Duodenal mucosa (tissue), 2 donors: Measurements from ENCODE around the gene FDXR.

Experiments used
- H3K27ac ChIP-seq: one replicate; pipeline ENCODE4 v1.7.0; 2013; ENCODE audit warnings: low read depth, low read length
- H3K27me3 ChIP-seq, 2 donors: one replicate each; pipeline ENCODE4 v1.7.0; 2013; ENCODE audit warnings: low read length in 2 of 2, control low read depth in 1 of 2; ENCODE audit not compliant: insufficient read depth in 2 of 2, control insufficient read depth in 1 of 2
- H3K36me3 ChIP-seq, 2 donors: one replicate each; pipeline ENCODE4 v1.7.0; 2013; ENCODE audit warnings: low read length in 2 of 2, control low read depth in 1 of 2; ENCODE audit not compliant: insufficient read depth in 2 of 2, control insufficient read depth in 1 of 2
- H3K4me1 ChIP-seq, 2 donors: one replicate each; pipeline ENCODE4 v1.7.0; 2013; ENCODE audit warnings: low read length in 2 of 2, control low read depth in 1 of 2; ENCODE audit not compliant: insufficient read depth in 2 of 2, control insufficient read depth in 1 of 2
- H3K4me3 ChIP-seq, 2 donors: one replicate each; pipeline ENCODE4 v1.7.0; 2013; ENCODE audit warnings: low read length in 2 of 2, low read depth in 1 of 2
- H3K9ac ChIP-seq, 2 donors: one replicate each; pipeline ENCODE4 v1.7.0; 2013; ENCODE audit warnings: low read length in 2 of 2, low read depth in 1 of 2
- H3K9me3 ChIP-seq, 2 donors: one replicate each; pipeline ENCODE4 v1.7.0; 2013; ENCODE audit warnings: low read length in 2 of 2, control low read depth in 1 of 2; ENCODE audit not compliant: control insufficient read depth in 1 of 2

The FDXR gene

DNA sequence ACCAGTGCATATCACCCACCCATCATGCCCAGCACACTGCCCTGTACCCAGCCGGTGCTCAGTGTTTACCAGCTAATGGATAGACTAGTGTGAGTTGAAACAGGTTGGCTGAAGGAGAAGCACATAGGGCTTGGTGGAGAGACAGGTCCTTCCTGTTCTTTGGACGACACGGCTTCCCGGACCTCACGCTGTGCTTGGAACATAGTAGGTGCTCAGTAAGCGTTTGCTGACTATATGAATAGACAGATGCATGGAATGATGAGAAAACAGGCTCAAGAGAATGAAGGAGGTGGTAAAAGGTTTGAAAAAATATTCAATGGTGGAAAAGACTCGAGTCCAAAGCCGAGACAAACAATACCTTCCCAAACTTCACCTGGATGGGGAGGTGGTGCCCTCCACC, 27.4 kb upstream of the FDXR start:
- no peaks in the 10 kb centered on the region for H3K36me3 ChIP-seq
- H3K27ac ChIP-seq: no peak overlapping the region
- no peaks in the 10 kb centered on the region for H3K9me3 ChIP-seq
- H3K27me3 ChIP-seq: peaks cover 22 to 31% of the 10 kb centered on the region in 2 donors
- H3K9ac ChIP-seq: no peak overlapping the region
- no peaks in the 10 kb centered on the region for H3K4me1 ChIP-seq
- no peak overlapping the region for H3K4me3 ChIP-seq

DNA sequence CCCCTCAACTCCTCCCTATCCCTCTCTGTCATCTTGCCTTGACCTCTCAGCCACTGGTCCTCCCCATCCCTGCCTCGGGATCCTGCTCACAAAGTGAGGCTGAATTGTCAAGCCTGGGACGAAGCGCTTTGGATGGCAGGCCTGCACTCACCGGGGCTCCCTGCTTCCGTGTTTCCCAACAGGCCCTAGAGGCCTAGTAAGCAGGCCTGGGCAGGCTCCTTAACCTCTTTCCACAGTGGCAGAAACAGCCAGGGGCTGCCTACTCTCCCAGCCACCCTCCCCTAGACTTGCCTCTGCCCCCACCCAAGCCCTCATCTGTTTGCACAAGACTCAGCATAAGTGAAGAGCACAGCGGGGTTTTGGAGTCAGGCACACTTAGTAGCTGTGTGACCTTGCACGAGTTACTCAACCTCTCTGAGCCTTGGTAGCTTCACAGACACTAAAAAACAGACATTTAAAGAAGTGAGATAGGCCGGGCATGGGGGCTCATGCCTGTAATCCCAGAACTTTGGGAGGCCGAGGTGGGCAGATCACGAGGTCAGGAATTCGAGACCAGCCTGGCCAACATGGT, 25.7 kb upstream of the FDXR start:
- peaks cover 23 to 25% of the 10 kb centered on the region in 2 donors for H3K27me3 ChIP-seq
- no peaks in the 10 kb centered on the region for H3K4me1 ChIP-seq
- no peaks in the 10 kb centered on the region for H3K9me3 ChIP-seq
- H3K4me3 ChIP-seq: no peak overlapping the region
- no peaks in the 10 kb centered on the region for H3K36me3 ChIP-seq
- no peak overlapping the region for H3K27ac ChIP-seq
- no peak overlapping the region for H3K9ac ChIP-seq

DNA sequence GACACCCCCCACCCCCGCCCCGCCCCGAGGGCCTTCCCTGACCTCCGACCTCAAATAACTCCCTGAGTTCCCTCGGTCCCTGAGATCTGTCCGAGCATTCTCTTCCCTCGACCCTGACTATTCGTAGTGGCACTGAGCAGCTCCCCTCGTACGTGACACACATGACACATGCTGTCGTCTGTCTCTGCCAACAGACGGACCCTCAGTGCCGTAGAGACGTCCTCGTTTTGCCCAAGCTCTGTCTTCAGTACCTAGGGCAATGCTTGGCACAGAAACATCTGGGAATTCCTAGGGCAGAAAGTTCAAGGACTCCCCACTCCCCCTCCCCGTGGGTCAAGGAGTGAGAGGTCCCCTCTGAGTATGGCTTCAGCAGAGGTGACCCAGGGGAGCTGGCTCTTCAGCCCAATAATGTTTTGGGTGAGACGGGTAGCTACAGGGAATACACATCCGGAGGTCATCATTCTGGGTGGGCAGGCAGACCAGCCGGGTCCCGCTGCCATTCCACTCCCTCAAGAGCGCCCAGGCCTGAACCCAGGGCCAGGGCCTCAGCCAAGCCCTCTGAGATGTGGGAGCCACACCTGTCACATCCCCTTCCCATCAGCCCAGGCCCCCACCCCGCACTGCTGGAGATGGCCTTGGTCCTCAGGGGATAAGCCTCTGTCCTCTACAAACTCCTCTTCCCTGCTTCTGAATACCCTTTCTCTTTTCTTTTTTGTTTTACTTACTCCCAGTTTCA, 21.3 kb upstream of the FDXR start:
- peaks cover 29 to 36% of the 10 kb centered on the region in 2 donors for H3K27me3 ChIP-seq
- H3K4me3 ChIP-seq: no peak overlapping the region
- H3K9ac ChIP-seq: no peak overlapping the region
- H3K4me1 ChIP-seq: no peaks in the 10 kb centered on the region
- no peaks in the 10 kb centered on the region for H3K9me3 ChIP-seq
- no peaks in the 10 kb centered on the region for H3K36me3 ChIP-seq
- no peak overlapping the region for H3K27ac ChIP-seq

DNA sequence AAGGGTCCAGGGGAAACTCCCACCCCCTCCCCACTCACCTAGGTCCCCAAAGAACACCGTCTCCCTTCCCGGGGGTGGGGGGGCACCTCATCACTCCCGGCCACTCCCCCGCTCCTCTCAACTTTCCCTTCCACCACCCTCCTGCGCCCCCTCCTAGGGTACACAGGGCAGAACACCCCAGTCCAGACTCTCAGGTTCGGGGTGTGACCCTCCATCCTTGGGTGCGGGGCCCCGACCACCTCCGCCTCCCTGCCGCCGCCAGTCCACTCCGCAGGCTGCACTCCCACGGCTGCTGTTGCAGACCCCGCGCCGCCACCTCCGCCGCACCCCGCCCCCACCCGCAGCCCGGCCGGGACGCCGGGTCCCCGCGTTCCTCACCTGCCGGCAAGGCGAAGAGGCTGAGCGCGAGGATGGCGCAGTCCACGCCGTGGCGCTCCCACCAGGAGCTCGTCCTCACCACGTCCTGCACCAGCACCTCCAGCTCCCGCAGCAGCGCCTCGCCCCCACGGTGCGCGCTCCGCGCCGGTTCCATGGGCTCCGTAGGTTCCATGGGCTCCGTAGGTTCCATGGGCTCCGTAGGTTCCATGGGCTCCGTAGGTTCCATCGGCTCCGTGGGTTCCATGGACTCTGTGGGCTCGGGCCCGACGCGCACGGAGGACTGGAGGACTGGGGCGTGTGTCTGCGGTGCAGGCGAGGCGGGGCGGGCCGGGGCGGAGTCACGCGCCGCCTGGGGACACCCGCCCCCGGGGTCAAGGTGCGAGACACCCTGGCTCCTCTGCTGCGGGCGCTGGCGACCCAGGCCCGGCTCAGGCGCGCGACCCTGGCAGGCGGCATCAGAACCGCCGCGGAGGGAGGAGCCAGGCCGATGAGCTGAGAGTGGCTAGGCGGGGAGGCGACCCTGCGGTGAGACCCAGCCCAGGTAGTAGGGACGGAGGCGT, 20.4 kb upstream of the FDXR start, which contains the start of gene FADS6:
Gene FADS6, minus strand, starts transcription at position 660 of the 938 bp plus-strand sequence. Its CDS starts 38 bp downstream, at position 622.
- H3K4me3 ChIP-seq: peak within 1 kb of the TSS; percentile 47 to 63
- no peak within 1 kb of the TSS for H3K27ac ChIP-seq
- H3K9ac ChIP-seq: no peak within 1 kb of the TSS
- no peaks in the 10 kb centered on the region for H3K9me3 ChIP-seq
- H3K36me3 ChIP-seq: no peaks in the 10 kb centered on the region
- no peaks in the 10 kb centered on the region for H3K4me1 ChIP-seq
- peaks cover 29 to 42% of the 10 kb centered on the region in 2 donors for H3K27me3 ChIP-seq

DNA sequence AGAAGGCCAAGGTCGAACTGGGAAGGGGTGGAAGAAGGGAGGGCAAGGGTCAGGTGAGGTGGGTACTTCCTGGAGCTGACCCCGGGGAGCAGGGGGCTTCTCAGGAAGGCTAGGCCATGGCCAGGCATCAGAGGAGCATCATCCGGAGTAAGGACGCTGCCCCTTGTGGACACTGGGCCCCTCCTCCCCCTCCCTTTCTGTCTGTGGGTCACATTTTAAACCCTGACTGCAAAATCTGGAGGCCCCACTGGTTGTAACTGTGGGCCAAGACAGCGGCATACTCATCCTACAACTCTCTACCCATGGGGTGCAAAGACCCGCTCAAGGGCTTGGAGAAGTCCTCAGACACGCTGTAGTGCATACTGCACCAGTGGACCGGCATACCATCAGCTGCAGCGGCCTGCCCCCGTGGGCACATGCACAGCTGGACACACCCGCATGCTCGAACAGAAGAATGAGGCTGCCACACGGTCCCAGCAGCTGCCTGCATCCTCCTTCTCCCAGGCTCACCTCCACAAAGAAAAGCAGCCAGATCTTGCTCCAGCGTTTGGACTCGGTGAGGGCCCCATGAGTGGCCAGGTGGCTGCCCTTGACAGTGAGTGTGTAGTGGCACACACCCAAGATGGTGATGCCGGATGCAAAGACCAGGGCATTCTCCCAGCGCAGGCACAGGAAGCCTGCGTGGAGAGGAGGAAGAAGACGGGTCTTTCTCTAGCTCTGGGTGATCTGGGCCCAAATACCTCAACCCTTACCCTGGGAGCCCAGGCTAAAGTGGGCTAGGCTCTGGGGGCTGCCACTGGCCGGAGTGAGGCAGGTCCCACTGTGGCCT, 19.4 kb upstream of the FDXR start:
- H3K9me3 ChIP-seq: no peaks in the 10 kb centered on the region
- H3K27ac ChIP-seq: no peak overlapping the region
- peak overlapping the region in 1 of 2 donors; percentile 45 for H3K4me3 ChIP-seq
- no peak overlapping the region for H3K9ac ChIP-seq
- H3K36me3 ChIP-seq: no peaks in the 10 kb centered on the region
- peaks cover 29 to 43% of the 10 kb centered on the region in 2 donors for H3K27me3 ChIP-seq
- no peaks in the 10 kb centered on the region for H3K4me1 ChIP-seq

DNA sequence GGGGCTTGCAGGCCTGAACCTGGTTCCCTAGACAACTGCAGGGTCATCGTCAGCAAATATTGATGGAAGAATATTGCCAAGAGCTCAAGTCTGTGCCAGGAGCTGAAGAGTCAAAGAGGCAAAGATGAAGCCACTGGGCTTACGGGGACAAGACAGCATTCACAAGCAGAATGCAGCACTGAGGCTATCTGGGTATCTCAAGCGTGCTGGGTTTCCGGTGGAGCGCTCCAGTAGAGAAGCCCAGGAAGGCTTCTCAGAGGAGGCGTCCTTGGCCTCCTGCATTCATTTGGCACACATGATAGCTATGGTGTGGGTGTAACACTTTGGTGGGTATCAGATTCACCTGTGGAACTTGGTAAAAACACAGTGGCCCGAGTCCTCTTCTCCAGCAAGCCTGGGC, 17.8 kb upstream of the FDXR start:
- Histone ChIP-seq H3K36me3 (no peaks in the 10 kb centered on the region), H3K9me3 (no peaks in the 10 kb centered on the region), H3K4me1 (no peaks in the 10 kb centered on the region), H3K27me3 (peaks cover 18 to 32% of the 10 kb centered on the region in 2 donors), H3K27ac (no peak overlapping the region), H3K9ac (no peak overlapping the region), H3K4me3 (no peak overlapping the region)

DNA sequence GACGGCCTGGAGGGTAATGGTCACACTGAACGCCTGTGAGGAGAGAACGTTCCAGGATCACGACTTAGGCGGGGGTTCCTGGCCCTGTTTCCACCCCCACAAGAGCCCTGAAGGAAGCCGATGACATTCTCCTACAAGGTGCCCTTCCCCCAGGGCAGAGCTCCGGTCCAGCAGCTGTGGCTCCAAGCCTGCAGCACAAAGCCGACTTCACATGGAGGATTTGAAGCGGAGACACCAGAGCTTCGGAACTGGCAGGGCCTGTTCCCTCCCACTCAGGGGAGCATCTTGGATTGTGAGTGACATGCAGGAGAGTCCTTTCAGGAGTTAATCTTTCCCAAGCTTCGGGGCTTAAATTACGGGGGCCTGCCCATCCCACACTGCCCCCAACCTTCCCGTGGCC, 15.7 kb upstream of the FDXR start:
- H3K27me3 ChIP-seq: peaks cover 11 to 23% of the 10 kb centered on the region in 2 donors
- H3K4me3 ChIP-seq: no peak overlapping the region
- no peaks in the 10 kb centered on the region for H3K9me3 ChIP-seq
- no peaks in the 10 kb centered on the region for H3K4me1 ChIP-seq
- H3K36me3 ChIP-seq: no peaks in the 10 kb centered on the region
- H3K9ac ChIP-seq: no peak overlapping the region
- no peak overlapping the region for H3K27ac ChIP-seq

DNA sequence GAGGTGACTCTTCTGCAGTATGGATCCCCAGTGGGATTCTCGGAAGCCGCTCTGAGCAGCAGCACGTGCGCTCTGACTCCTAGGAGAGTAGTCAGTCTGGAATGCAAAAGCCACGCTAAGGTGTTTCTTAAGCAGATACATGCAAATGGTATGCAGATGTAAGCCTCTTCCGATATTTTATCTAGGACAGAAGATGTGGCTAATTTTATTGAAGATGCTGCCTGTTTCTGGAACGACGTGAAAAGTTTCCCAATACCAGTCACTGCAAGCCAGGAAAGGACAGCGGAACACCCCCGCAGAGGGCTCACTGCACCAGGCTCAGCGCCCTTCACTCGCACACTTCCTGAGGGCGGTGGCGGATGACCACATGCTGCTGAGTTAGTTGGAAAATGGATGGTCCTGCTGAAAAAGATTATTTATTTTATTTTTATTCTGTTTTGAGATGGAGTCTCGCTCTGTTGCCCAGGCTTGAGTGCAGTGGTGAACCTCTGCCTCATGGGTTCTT, 10.5 kb upstream of the FDXR start:
- Histone ChIP-seq H3K4me3 (no peak overlapping the region), H3K36me3 (no peaks in the 10 kb centered on the region), H3K9ac (no peak overlapping the region), H3K27me3 (peaks cover under 1 to 4% of the 10 kb centered on the region in 2 donors), H3K9me3 (no peaks in the 10 kb centered on the region), H3K27ac (no peak overlapping the region), H3K4me1 (peaks cover 3 to 5% of the 10 kb centered on the region in 2 donors)

DNA sequence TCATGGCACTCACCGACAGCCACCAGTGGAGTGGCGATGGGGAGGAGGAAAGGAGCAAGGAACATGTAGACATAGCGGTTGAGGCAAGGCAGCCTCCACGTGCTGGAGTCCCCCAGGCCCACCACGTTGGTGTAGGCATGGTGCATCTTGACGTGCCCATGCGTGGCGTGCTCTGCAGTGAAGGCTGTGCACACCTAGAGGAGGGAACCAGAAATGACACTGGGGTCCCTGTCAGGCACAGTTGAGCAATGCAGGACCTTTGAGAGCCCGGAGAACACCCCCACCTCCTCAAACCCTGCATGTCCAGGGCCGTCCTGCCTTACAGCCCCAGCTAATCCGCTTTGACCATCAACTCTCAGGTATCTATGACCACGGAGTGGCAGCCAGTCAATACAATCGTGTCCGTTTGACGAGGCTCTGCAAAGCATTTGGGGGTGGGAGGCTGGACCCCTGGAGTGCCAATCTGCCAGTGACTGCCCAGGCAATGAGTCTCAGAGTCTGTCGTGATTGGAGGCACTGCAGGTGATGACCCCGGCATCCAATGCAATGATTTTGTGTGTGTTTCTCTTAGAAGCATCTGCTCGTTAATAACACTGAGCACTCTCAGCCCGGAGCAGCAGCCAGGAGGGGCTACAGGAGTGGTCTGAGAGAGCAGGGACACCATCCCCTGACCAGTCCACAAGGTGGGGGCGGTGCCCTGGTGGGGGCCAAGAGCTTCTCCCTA, 9.9 kb upstream of the FDXR start:
- Histone ChIP-seq H3K9me3 (no peaks in the 10 kb centered on the region), H3K4me3 (no peak overlapping the region), H3K9ac (no peak overlapping the region), H3K27ac (no peak overlapping the region), H3K36me3 (no peaks in the 10 kb centered on the region), H3K4me1 (peaks cover 6 to 9% of the 10 kb centered on the region in 2 donors), H3K27me3 (peaks cover 0 to 4% of the 10 kb centered on the region in 2 donors)
